Measurements from ENCODE around the gene ABL1.

Gene ABL1

DNA sequence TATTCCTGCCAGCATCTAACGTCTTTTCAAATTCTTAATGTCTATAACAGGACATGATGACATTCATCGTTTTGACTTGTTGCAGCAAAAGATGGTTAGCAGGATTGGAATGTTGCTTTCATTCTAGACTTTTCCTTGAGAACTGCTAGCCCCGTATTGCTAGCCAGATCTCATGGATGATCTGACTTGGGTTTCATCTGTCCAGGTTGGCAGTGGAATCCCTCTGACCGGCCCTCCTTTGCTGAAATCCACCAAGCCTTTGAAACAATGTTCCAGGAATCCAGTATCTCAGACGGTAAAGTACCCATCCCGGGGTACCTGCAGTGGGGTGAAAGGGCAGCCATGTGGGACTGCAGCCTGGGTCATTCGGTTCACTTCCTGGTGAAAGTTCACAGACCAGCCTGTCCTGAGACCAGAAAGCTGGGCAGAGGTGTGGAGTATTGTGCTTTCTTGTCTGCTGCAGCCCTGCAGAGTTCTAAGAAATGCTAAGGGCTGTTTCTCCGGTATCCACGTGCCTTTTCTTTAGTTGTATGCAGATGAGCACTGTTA, 44.9 kb downstream of the ABL1 start:
- TF ChIP-seq, protein P1, sequence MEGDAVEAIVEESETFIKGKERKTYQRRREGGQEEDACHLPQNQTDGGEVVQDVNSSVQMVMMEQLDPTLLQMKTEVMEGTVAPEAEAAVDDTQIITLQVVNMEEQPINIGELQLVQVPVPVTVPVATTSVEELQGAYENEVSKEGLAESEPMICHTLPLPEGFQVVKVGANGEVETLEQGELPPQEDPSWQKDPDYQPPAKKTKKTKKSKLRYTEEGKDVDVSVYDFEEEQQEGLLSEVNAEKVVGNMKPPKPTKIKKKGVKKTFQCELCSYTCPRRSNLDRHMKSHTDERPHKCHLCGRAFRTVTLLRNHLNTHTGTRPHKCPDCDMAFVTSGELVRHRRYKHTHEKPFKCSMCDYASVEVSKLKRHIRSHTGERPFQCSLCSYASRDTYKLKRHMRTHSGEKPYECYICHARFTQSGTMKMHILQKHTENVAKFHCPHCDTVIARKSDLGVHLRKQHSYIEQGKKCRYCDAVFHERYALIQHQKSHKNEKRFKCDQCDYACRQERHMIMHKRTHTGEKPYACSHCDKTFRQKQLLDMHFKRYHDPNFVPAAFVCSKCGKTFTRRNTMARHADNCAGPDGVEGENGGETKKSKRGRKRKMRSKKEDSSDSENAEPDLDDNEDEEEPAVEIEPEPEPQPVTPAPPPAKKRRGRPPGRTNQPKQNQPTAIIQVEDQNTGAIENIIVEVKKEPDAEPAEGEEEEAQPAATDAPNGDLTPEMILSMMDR (IDR thresholded peaks at IDR 0.05; ENCODE audit: insufficient read depth, low read length, poor library complexity, severe bottlenecking) = no peak

DNA sequence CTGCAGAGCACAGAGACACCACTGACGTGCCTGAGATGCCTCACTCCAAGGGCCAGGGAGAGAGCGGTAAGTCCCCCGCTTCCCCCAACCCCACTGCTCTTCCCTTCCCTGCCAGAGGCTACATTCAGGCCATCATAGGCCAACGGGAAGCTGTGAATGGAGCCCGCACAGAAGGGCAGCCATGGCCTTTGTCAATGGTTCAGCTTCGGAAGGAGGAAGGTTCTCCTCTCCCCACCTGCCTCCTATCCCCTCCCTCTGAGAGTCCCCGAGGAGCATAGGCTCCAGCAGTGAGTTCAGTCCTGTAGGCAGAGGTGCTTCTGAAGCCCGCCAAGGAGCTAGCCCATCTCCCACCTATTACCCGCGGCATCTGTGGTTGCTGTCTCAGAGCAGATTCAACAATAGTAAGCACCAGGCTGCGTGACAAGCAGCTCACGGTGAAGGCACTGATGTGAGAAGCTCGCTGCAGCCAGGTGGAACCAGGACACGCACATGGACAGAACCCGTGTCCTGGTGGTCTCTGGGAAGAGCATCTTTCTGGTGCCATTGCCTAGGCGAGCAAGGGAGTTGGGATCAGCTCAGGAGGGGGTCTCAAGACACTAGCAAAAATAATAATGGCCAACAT, 45.7 kb downstream of the ABL1 start:
- H3K36me3 ChIP-seq (ENCODE audit: control insufficient read depth, insufficient read depth, low read length) = peaks cover 36% of the 10 kb centered on the region
- no peak overlapping the region for H3K4me3 ChIP-seq (replicated peaks; ENCODE audit: low read depth, low read length)
- no peaks in the 10 kb centered on the region for H3K27me3 ChIP-seq (replicated peaks; ENCODE audit: control insufficient read depth, insufficient read depth, low read length)
- DNase-seq (ENCODE audit: extremely low read depth, insufficient read length) = no peak
- TF ChIP-seq, protein P1 (IDR thresholded peaks at IDR 0.05; ENCODE audit: insufficient read depth, low read length, poor library complexity, severe bottlenecking) = no peak

More for the DNA sequence above, 44.9 kb downstream of the ABL1 start:
- no peak for DNase-seq (ENCODE audit: extremely low read depth, insufficient read length)
- H3K27me3 ChIP-seq (replicated peaks; ENCODE audit: control insufficient read depth, insufficient read depth, low read length) = no peaks in the 10 kb centered on the region
- H3K36me3 ChIP-seq (ENCODE audit: control insufficient read depth, insufficient read depth, low read length) = peaks cover 31% of the 10 kb centered on the region
- H3K4me3 ChIP-seq (replicated peaks; ENCODE audit: low read depth, low read length) = no peak overlapping the region

DNA sequence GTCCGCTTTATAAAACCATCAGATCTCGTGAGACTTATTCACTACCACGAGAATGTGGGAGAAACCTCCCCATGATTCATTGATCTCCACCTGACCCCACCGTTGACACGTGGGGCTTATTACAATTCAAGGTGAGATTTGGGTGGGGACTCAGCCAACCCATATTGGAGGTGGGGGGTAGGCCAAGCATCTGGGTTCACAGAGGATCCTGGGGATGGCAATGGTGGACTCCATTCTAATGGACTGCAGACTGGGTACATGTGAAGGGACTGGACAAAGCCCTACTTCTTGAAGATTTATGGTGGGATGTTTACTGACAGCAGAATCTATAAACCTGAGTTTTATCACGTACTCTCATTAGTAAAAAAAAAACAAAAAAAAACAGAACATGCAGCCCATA, 46.5 kb downstream of the ABL1 start:
- no peak for DNase-seq (ENCODE audit: extremely low read depth, insufficient read length)
- Histone ChIP-seq H3K36me3 (ENCODE audit: control insufficient read depth, insufficient read depth, low read length) (peaks cover 41% of the 10 kb centered on the region), H3K27me3 (replicated peaks; ENCODE audit: control insufficient read depth, insufficient read depth, low read length) (no peaks in the 10 kb centered on the region), H3K4me3 (replicated peaks; ENCODE audit: low read depth, low read length) (no peak overlapping the region)
- TF ChIP-seq, protein P1 (IDR thresholded peaks at IDR 0.05; ENCODE audit: insufficient read depth, low read length, poor library complexity, severe bottlenecking) = no peak

DNA sequence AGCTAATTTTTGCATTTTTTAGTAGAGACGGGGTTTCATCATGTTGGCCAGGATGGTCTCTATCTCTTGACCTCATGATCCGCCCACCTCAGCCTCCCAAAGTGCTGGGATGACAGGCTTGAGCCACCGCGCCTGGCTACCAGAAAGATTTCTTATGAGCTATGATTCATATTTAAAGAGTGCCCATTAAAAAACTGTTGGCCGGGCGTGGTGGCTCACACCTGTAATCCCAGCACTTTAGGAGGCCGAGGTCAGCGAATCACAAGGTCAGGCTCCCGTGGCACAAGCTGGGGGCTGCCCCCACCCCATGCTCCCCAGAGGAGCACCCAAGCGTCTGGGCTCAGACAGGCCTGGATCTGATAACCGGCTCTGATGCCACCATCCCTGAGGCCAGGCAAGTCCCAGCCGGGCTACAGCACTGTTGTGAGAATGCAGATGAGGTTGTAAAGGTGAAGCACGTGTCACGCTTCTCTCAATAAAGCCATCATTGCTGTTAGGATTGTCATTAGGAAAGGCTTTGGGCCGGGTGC, 47.7 kb downstream of the ABL1 start:
- no peak for DNase-seq (ENCODE audit: extremely low read depth, insufficient read length)
- no peak overlapping the region for H3K4me3 ChIP-seq (replicated peaks; ENCODE audit: low read depth, low read length)
- TF ChIP-seq, protein P1 (IDR thresholded peaks at IDR 0.05; ENCODE audit: insufficient read depth, low read length, poor library complexity, severe bottlenecking) = no peak
- H3K36me3 ChIP-seq (ENCODE audit: control insufficient read depth, insufficient read depth, low read length) = peaks cover 47% of the 10 kb centered on the region
- H3K27me3 ChIP-seq (replicated peaks; ENCODE audit: control insufficient read depth, insufficient read depth, low read length) = no peaks in the 10 kb centered on the region

DNA sequence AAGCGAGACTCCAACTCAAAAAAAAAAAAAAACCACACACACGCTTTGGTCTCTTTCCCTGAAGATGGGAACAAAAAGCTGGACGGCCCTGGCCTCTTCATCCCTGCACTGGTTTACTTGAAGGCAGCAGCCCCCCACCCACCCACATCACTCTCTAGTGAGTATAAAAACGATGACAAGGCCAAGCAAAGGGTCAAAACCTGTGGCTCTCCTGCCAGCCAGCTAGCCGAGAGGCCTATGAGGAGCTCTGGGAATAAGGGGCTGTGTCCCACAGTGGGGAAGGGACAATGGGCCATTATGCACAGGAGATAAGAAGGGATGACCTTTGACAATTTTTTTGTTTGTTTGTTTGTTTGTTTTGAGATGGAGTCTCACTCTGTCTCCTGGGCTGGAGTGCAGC, 48.4 kb downstream of the ABL1 start:
- DNase-seq (ENCODE audit: extremely low read depth, insufficient read length) = no peak
- TF ChIP-seq, protein P1 (IDR thresholded peaks at IDR 0.05; ENCODE audit: insufficient read depth, low read length, poor library complexity, severe bottlenecking) = no peak
- Histone ChIP-seq H3K36me3 (ENCODE audit: control insufficient read depth, insufficient read depth, low read length) (peaks cover 46% of the 10 kb centered on the region), H3K27me3 (replicated peaks; ENCODE audit: control insufficient read depth, insufficient read depth, low read length) (no peaks in the 10 kb centered on the region), H3K4me3 (replicated peaks; ENCODE audit: low read depth, low read length) (no peak overlapping the region)

All from GM06990 (cell line).